H1 (cell line): ENCODE measurements around the gene ATP5PB. TPM values are rescaled to one million over a fixed set of nuclear protein-coding genes. Genes with fewer than 3 reads are reported as not detected.

Source experiments
- CTCF ChIA-PET: fragments of 300-600 bp; sonication (Branson Sonifier 250); formaldehyde crosslinking; loops from one replicate; lab custom pipeline; 2021; ENCODE audit not compliant: partially characterized antibody; lab: Charles Lee
- POLR2A ChIA-PET: fragments of 300-600 bp; sonication (Branson Sonifier 250); formaldehyde crosslinking; loops from one replicate; lab custom pipeline; 2021; ENCODE audit warnings: inconsistent platforms; ENCODE audit not compliant: partially characterized antibody; lab: Charles Lee
- DNase-seq, 2 experiments: peaks; one replicate each; pipeline versions ENCODE4 v3.0.0 to v3.0.0-alpha.2; 2010 to 2022; ENCODE audit warnings: low spot score in 2 of 2, low read depth in 1 of 2, mixed read lengths in 1 of 2
- FAIRE-seq: peaks from 2 replicates; lab custom pipeline; 2011; peaks lifted over from hg19 to GRCh38; lab: Jason Lieb, UNC
- H2AFZ ChIP-seq: 2 replicates; pipeline ENCODE4 v1.8.1; 2012; ENCODE audit warnings: low read length, inconsistent platforms
- H2AK5ac ChIP-seq: 2 replicates; pipeline ENCODE4 v1.6.1; 2013; ENCODE audit warnings: low read depth, low read length
- H2BK120ac ChIP-seq: replicated peaks from 2 replicates; pipeline ENCODE3; 2013; ENCODE audit warnings: low read depth, low read length, inconsistent platforms
- H2BK12ac ChIP-seq: 2 replicates; pipeline ENCODE4 v1.6.1; 2013; ENCODE audit warnings: low read depth, low read length
- H2BK15ac ChIP-seq: 2 replicates; pipeline ENCODE4 v1.6.1; 2013; ENCODE audit warnings: low read length
- H2BK20ac ChIP-seq: 2 replicates; pipeline ENCODE4 v1.6.1; 2013; ENCODE audit warnings: low read length
- H2BK5ac ChIP-seq: 2 replicates; pipeline ENCODE4 v1.6.1; 2013; ENCODE audit warnings: low read depth, low read length
- H3K14ac ChIP-seq: 2 replicates; pipeline ENCODE4 v1.6.1; 2013; ENCODE audit warnings: inconsistent platforms; ENCODE audit not compliant: insufficient read length
- H3K18ac ChIP-seq: 2 replicates; pipeline ENCODE4 v1.6.1; 2013; ENCODE audit warnings: low read length; ENCODE audit errors: extremely low read depth
- H3K23ac ChIP-seq: 2 replicates; pipeline ENCODE4 v1.6.1; 2013; ENCODE audit warnings: inconsistent platforms; ENCODE audit not compliant: insufficient read length
- H3K23me2 ChIP-seq: 2 replicates; pipeline ENCODE4 v1.6.1; 2013; ENCODE audit warnings: low read depth, low read length
- H3K27ac ChIP-seq: 2 replicates; pipeline ENCODE4 v1.6.1; 2011; ENCODE audit warnings: low read depth, low read length, inconsistent platforms
- H3K27me3 ChIP-seq, 4 experiments: replicated peaks in 1 of 4; 1 replicate in 1 of 4; 2 replicates in 3 of 4; pipeline versions ENCODE4 v1.6.1 to v1.8.1; 2011 to 2013; ENCODE audit warnings: low read length in 3 of 4, mild to moderate bottlenecking in 3 of 4, inconsistent platforms in 2 of 4, mixed read lengths in 2 of 4, moderate library complexity in 1 of 4; ENCODE audit not compliant: control insufficient read depth in 3 of 4, insufficient read depth in 3 of 4; ENCODE audit errors: extremely low read depth in 1 of 4
- H3K36me3 ChIP-seq, 4 experiments: 2 replicates each; pipeline versions ENCODE4 v1.6.1 to v1.8.1; 2011 to 2013; ENCODE audit warnings: mild to moderate bottlenecking in 4 of 4, low read length in 3 of 4, moderate library complexity in 2 of 4, control low read depth in 1 of 4, inconsistent platforms in 1 of 4; ENCODE audit not compliant: insufficient read depth in 4 of 4, control insufficient read depth in 2 of 4
- H3K4ac ChIP-seq: replicated peaks from 2 replicates; pipeline ENCODE3; 2013; ENCODE audit warnings: low read length, low read depth, mixed read lengths, inconsistent platforms; ENCODE audit not compliant: insufficient read length
- H3K4me1 ChIP-seq, 4 experiments: replicated peaks in 1 of 4; 1 replicate in 1 of 4; 2 replicates in 3 of 4; pipeline versions ENCODE4 v1.6.1 to v1.8.1; 2011 to 2013; ENCODE audit warnings: low read length in 3 of 4, inconsistent platforms in 2 of 4, mixed read lengths in 1 of 4; ENCODE audit not compliant: insufficient read depth in 4 of 4, control insufficient read depth in 3 of 4
- H3K4me2 ChIP-seq, 2 experiments: 2 replicates each; pipeline versions ENCODE4 v1.6.1 to v1.8.1; 2011 to 2013; ENCODE audit warnings: low read depth in 2 of 2, low read length in 2 of 2, control low read depth in 1 of 2, inconsistent platforms in 1 of 2, mild to moderate bottlenecking in 1 of 2; ENCODE audit not compliant: insufficient read depth in 1 of 2
- H3K4me3 ChIP-seq, 4 experiments: fragments of 200-600, 300-600 bp in 1 of 4; sonication (generic), shearing (Covaris generic), sonication (Bioruptor Twin) in 1 of 4; 2 replicates each; pipeline versions ENCODE4 v1.5.1 to v1.8.1; 2011 to 2016; ENCODE audit warnings: low read length in 4 of 4, low read depth in 3 of 4, control low read depth in 2 of 4, inconsistent platforms in 2 of 4, mild to moderate bottlenecking in 2 of 4, mixed read lengths in 1 of 4, moderate library complexity in 1 of 4; ENCODE audit not compliant: insufficient read depth in 2 of 4; ENCODE audit errors: extremely low read depth in 1 of 4
- H3K56ac ChIP-seq: replicated peaks from 2 replicates; pipeline ENCODE3; 2013; ENCODE audit warnings: low read depth, mild to moderate bottlenecking, mixed read lengths, low read length, inconsistent platforms; ENCODE audit not compliant: insufficient read length
- H3K79me1 ChIP-seq: 2 replicates; pipeline ENCODE4 v1.6.1; 2013; ENCODE audit warnings: low read depth, low read length, control low read depth
- H3K79me2 ChIP-seq, 2 experiments: 2 replicates each; pipeline versions ENCODE4 v1.6.1 to v1.8.1; 2012 to 2013; ENCODE audit warnings: low read length in 2 of 2, mild to moderate bottlenecking in 2 of 2, inconsistent platforms in 1 of 2; ENCODE audit not compliant: insufficient read depth in 2 of 2, control insufficient read depth in 1 of 2
- H3K9ac ChIP-seq, 4 experiments: replicated peaks in 1 of 4; 1 replicate in 1 of 4; 2 replicates in 3 of 4; pipeline versions ENCODE4 v1.6.1 to v1.8.1; 2011 to 2013; ENCODE audit warnings: low read depth in 3 of 4, low read length in 3 of 4, control low read depth in 2 of 4, mild to moderate bottlenecking in 2 of 4, moderate library complexity in 2 of 4, inconsistent platforms in 1 of 4; ENCODE audit errors: extremely low read depth in 1 of 4
- H3K9me3 ChIP-seq, 2 experiments: 2 replicates each; pipeline versions ENCODE4 v1.6.1 to v1.8.1; 2012 to 2013; ENCODE audit warnings: mild to moderate bottlenecking in 2 of 2, moderate library complexity in 2 of 2, control low read depth in 1 of 2, inconsistent platforms in 1 of 2, low read depth in 1 of 2, low read length in 1 of 2, mixed read lengths in 1 of 2; ENCODE audit not compliant: insufficient read depth in 2 of 2
- H4K20me1 ChIP-seq, 2 experiments: replicated peaks in 1 of 2; 2 replicates each; pipeline versions ENCODE3 to v1.8.1; 2011 to 2013; ENCODE audit warnings: inconsistent platforms in 2 of 2, low read length in 2 of 2, mild to moderate bottlenecking in 1 of 2; ENCODE audit not compliant: insufficient read depth in 2 of 2, control insufficient read depth in 1 of 2
- H4K5ac ChIP-seq: 2 replicates; pipeline ENCODE4 v1.6.1; 2013; ENCODE audit warnings: low read length, low read depth, mixed read lengths, inconsistent platforms; ENCODE audit not compliant: insufficient read length
- H4K8ac ChIP-seq: 2 replicates; pipeline ENCODE4 v1.8.0; 2013; ENCODE audit warnings: mild to moderate bottlenecking, moderate library complexity, low read length, inconsistent platforms; ENCODE audit not compliant: insufficient read depth; ENCODE audit errors: extremely low read depth
- H4K91ac ChIP-seq: replicated peaks from 2 replicates; pipeline ENCODE3; 2013; ENCODE audit warnings: low read length, mixed read lengths, inconsistent platforms; ENCODE audit not compliant: insufficient read length
- BCL11A ChIP-seq, 2 experiments: IDR thresholded peaks; one replicate each; pipeline ENCODE4 v1.6.1; 2011; ENCODE audit warnings: low read depth in 2 of 2, low read length in 2 of 2, mild to moderate bottlenecking in 2 of 2
- CBX5 ChIP-seq: fragments of 300-800, 300-1000 bp; sonication (generic); IDR thresholded peaks from 2 replicates; pipeline ENCODE4 v1.7.1; 2016; ENCODE audit warnings: antibody characterized with exemption, low read length, low read depth
- FOSL1 ChIP-seq: IDR thresholded peaks from 2 replicates; pipeline ENCODE4 v1.6.1; 2011; ENCODE audit warnings: mild to moderate bottlenecking, low read depth, low read length, moderate library complexity; ENCODE audit not compliant: insufficient read depth
- HDAC2 ChIP-seq, 2 experiments: fragments of 300-600 bp in 1 of 2; sonication (generic) in 1 of 2; IDR thresholded peaks; 2 replicates each; pipeline ENCODE4 v1.6.1; 2011 to 2012; ENCODE audit warnings: low read depth in 2 of 2, low read length in 2 of 2, mild to moderate bottlenecking in 2 of 2, moderate library complexity in 2 of 2, borderline replicate concordance in 1 of 2, inconsistent platforms in 1 of 2
- KDM1A ChIP-seq: fragments of 200-600, 300-600 bp; sonication (generic); IDR thresholded peaks from 2 replicates; pipeline ENCODE4 v1.7.1; 2016; ENCODE audit warnings: mild to moderate bottlenecking, low read length, borderline replicate concordance
- NRF1 ChIP-seq: IDR thresholded peaks from 2 replicates; pipeline ENCODE4 v1.6.1; 2011; ENCODE audit warnings: mild to moderate bottlenecking, low read depth, low read length, improper control_type of control experiment
- POLR2AphosphoS5 ChIP-seq: IDR thresholded peaks from 2 replicates; pipeline ENCODE4 v1.6.1; 2011; ENCODE audit warnings: low read depth, low read length
- RBBP5 ChIP-seq: IDR thresholded peaks from 2 replicates; pipeline ENCODE4 v1.7.1; 2012; ENCODE audit warnings: low read depth, mild to moderate bottlenecking, inconsistent platforms, low read length, moderate library complexity, borderline replicate concordance
- SUZ12 ChIP-seq: fragments of 200-600 bp; sonication (generic); IDR thresholded peaks from 2 replicates; pipeline ENCODE4 v1.6.1; 2012; ENCODE audit warnings: mild to moderate bottlenecking, inconsistent platforms, low read length, moderate library complexity, mixed read lengths
- TAF1 ChIP-seq: IDR thresholded peaks from 2 replicates; pipeline ENCODE4 v1.6.1; 2011; ENCODE audit warnings: mild to moderate bottlenecking, low read depth, low read length
- WGBS, 2 experiments: shearing (Covaris generic) in 1 of 2; methylation state at CpG; one replicate each; pipeline versions ENCODE4 v1.1.6 to v1.1.7; 2013 to 2015; ENCODE audit warnings: low lambda C conversion rate in 2 of 2, mixed read lengths in 2 of 2, inconsistent platforms in 1 of 2, low coverage in 1 of 2, missing lambda C conversion rate in 1 of 2; ENCODE audit not compliant: insufficient replicate concordance in 2 of 2, insufficient coverage in 1 of 2, insufficient read length in 1 of 2; ENCODE audit errors: extremely low coverage in 1 of 2, missing lambda C conversion rate in 1 of 2; 5-methylcytosine and 5-hydroxymethylcytosine counted together
- polyA plus RNA-seq, 7 experiments: library from polyadenylated mRNA; depleted of rRNA in 3 of 7; stranded (reverse) in 5 of 7; unstranded in 2 of 7; fragments of >200 nt in 5 of 7; fragments of 200-250 nt in 2 of 7; gene quantifications; 1 replicate in 5 of 7; 2 replicates in 1 of 7; 4 replicates in 1 of 7; pipeline versions ENCODE4 v1.2.1 to v1.2.3, GENCODE V29; 2011 to 2013; ENCODE audit warnings: missing spikeins in 2 of 7, mixed read lengths in 2 of 7
- total RNA-seq: library from RNA; stranded (reverse); fragmentation: NEBNext Ultra II Directional; extraction: Animal tissue kit (Norgen Biotek cat#: 25700); gene quantifications from 2 replicates; pipeline ENCODE4 v1.2.1, GENCODE V29; 2021
- TF ChIP-seq, protein P1 (sequence below), 3 experiments: IDR thresholded peaks; 1 replicate in 2 of 3; 2 replicates in 1 of 3; pipeline versions ENCODE4 v1.5.1 to v1.6.1; 2011; ENCODE audit warnings: low read length in 3 of 3, mild to moderate bottlenecking in 3 of 3, inconsistent platforms in 2 of 3, low read depth in 1 of 3, moderate library complexity in 1 of 3; ENCODE audit not compliant: insufficient read depth in 1 of 3; ENCODE audit errors: control extremely low read depth in 1 of 3

Gene ATP5PB
- total and polyA plus RNA-seq, 2 of the 8 experiments (the other 6 are each of a cell fraction or from before 2014, with no cell fraction given): 232 to 262 TPM

DNA sequence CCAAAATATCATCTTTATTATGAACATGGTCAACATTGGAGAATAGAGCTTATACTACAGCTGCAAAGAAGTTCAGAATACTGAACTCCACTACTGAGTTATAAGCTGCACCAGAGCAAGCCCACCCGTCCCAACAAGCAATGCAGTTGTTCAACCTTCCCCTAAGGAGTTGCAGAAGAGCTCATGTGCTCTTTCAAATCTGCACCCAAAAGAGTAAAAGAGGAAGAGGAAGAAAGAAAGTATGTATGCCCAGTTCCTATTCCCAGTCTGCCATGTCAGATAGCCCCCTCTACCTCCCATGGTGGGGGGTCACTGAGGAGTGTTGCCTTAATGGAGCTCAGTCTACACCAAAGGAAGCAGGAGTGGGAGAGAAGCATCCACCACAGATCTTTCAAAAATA lies 31.4 kb downstream of the ATP5PB start:
- Histone ChIP-seq H3K27me3 (no peaks in the 10 kb centered on the region), H2BK20ac (no peak overlapping the region), H3K79me1 (no peaks in the 10 kb centered on the region), H4K5ac (no peak overlapping the region), H3K9me3 (no peaks in the 10 kb centered on the region), H2BK120ac (no peak overlapping the region), H4K8ac (no peak overlapping the region), H3K18ac (no peak overlapping the region), H3K27ac (no peak overlapping the region), H2AFZ (no peak overlapping the region), H3K4ac (no peak overlapping the region), H3K79me2 (no peaks in the 10 kb centered on the region), H3K23ac (no peak overlapping the region), H2BK12ac (no peak overlapping the region), H3K23me2 (no peaks in the 10 kb centered on the region), H3K9ac (no peak overlapping the region), H3K4me1 (no peaks in the 10 kb centered on the region), H4K20me1 (no peaks in the 10 kb centered on the region), H3K14ac (no peak overlapping the region), H4K91ac (no peak overlapping the region), H3K36me3 (no peaks in the 10 kb centered on the region), H2AK5ac (no peak overlapping the region), H2BK5ac (no peak overlapping the region), H3K4me3 (no peak overlapping the region), H3K56ac (no peak overlapping the region), H2BK15ac (no peak overlapping the region), H3K4me2 (no peak overlapping the region)
- no peak for DNase-seq
- 90% methylated on average over 1 of the region's 1 CpG; no CpG with 5 or more reads in 1 of the 2 experiments for WGBS, 2 experiments
- POLR2A ChIA-PET: interaction anchor here (0.7 kb wide), 1 partner anchor 218 kb away, joined by 3 read pairs; no protein-coding TSS in a partner anchor
- no peak for FAIRE-seq
- CTCF ChIA-PET: interaction anchor here (0.6 to 3.7 kb wide), 17 partner anchors 10 to 857 kb away, joined by 3 to 30 read pairs (median 4); partner anchors contain the start of gene DDX20
- TF ChIP-seq POLR2AphosphoS5: no peak
- TF ChIP-seq HDAC2 (IDR thresholded peaks at IDR 0.05; ENCODE audit: borderline replicate concordance in 1 of 2, low read depth in 2 of 2, low read length in 2 of 2): no peak
- no peak for TF ChIP-seq TAF1
- TF ChIP-seq CBX5: no peak
- TF ChIP-seq BCL11A (IDR thresholded peaks at IDR 0.05; ENCODE audit: low read depth in 2 of 2, low read length in 2 of 2): no peak
- TF ChIP-seq KDM1A: no peak
- no peak for TF ChIP-seq NRF1
- no peak for TF ChIP-seq FOSL1
- TF ChIP-seq, protein P1, sequence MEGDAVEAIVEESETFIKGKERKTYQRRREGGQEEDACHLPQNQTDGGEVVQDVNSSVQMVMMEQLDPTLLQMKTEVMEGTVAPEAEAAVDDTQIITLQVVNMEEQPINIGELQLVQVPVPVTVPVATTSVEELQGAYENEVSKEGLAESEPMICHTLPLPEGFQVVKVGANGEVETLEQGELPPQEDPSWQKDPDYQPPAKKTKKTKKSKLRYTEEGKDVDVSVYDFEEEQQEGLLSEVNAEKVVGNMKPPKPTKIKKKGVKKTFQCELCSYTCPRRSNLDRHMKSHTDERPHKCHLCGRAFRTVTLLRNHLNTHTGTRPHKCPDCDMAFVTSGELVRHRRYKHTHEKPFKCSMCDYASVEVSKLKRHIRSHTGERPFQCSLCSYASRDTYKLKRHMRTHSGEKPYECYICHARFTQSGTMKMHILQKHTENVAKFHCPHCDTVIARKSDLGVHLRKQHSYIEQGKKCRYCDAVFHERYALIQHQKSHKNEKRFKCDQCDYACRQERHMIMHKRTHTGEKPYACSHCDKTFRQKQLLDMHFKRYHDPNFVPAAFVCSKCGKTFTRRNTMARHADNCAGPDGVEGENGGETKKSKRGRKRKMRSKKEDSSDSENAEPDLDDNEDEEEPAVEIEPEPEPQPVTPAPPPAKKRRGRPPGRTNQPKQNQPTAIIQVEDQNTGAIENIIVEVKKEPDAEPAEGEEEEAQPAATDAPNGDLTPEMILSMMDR (IDR thresholded peaks at IDR 0.05; ENCODE audit: control extremely low read depth in 1 of 3, insufficient read depth in 1 of 3, low read depth in 1 of 3, low read length in 3 of 3): no peak
- TF ChIP-seq SUZ12: no peak
- TF ChIP-seq RBBP5: no peak
